Measurements from ENCODE around the gene CCDC124.
"Not testable (repeated sequence)": the region's sequence is repeated elsewhere in the genome, so short reads cannot be mapped to it uniquely, and the experiment has no call there.

CCDC124 gene, protein sequence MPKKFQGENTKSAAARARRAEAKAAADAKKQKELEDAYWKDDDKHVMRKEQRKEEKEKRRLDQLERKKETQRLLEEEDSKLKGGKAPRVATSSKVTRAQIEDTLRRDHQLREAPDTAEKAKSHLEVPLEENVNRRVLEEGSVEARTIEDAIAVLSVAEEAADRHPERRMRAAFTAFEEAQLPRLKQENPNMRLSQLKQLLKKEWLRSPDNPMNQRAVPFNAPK

DNA sequence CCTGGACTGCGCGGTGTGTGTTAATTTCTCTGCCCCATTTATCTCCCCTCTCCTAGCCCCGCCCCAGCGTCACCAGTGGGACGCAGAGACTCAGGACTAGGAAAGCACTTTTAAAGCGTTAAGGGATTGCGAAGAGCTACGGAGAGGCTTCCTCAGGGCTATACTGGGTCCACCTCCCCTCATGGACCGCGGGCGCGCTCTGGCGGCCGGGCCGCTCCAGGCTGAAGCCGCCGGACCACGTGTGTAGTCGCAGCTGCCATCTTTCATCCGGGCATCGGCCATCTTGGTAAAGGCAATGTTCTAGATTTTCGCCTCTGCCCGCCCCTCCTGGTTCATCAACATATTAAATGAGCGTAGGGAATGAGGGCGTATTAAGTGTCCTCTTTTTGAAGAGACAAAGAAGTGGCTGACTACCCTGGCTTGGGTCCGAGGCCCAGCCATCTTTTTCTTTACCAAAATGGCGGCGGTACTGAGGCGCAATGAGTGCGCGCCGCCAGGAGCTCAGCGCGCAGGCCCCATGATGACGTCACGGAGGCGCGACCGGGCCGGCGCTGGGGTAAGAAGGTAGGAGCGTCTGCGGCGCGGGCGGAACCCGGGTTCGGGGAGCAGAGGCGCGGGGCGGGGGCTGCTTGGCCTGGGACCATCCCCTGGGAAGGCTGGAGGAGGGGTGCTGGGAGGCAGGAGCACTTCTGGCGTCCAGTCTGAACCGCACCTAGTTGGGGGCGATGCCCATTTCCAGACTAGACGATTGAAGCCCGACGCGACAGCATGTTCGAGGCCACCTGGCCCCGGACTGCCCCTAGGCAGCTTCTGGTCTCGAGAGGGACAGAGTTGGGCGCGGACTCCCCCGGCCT, at the start of gene CCDC124:
Gene CCDC124, plus strand, starts transcription at position 531 of the 854 bp plus-strand sequence. CDS start 3,406 bp downstream, outside the sequence.
- DNase-seq (ENCODE audit: low read depth): peak; percentile 88

DNA sequence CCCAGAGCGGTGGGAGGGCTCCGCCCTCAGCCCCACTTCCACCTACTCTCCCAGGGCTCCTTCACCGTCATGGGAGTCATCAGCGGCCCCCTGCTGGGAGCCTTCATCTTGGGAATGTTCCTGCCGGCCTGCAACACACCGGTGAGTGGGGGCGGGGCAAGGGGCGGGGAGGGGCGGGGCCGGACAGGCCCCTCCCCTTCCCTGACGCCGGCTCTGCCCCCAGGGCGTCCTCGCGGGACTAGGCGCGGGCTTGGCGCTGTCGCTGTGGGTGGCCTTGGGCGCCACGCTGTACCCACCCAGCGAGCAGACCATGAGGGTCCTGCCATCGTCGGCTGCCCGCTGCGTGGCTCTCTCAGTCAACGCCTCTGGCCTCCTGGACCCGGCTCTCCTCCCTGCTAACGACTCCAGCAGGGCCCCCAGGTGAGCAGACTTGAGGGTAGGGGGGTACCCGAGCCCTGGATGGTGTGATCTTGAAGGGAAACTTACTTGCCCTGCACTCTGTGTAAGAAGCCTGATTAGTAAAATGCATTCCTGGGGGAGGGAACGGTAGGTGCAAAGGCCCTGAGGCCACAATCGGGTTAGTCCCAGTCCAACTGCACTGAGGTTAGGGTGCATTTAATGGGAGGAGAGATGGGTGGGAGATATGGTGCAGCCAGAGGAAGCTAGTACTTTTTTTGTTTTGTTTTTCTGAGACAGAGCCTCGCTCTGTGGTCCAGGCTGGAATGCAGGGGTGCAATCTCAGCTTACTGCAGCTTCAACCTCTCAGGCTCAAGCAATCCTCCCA, 49.0 kb upstream of the CCDC124 start:
- no peak for DNase-seq (ENCODE audit: low read depth)

DNA sequence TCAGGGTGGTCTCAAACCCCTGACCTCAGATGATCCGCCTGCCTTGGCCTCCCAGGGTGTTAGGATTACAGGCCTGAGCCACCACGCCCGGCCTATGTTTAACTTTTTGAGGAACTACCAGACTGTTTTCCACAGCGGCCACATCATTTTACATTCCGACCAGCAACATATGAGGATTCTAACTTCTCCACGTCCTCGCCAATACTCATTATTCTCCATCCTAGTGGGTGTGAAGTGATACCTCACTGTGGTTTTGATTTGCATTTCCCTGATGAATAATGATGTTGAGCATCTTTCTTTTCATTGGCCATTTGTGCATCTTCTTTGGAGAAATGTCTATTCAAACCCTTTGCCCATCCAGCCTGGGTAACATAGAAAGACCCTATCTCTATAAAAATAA, 46.3 kb upstream of the CCDC124 start:
- no peak for DNase-seq (ENCODE audit: low read depth)

DNA sequence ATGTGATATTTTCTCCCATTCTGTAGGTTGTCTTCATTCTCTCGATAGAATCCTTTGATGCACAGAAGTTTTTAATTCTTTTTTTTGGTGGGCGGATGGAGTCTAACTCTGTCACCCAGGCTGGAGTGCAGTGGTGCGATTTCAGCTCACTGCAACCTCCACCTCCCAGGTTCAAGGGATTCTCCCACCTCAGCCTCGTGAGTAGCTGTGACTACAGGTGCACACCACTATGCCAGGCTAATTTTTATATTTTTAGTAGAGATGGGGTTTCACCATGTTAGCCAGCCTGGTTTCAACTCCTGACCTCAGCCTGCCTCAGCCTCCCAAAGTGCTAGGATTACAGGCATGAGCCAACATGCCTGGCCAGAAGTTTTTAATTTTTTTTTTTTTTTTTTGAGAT, 45.6 kb upstream of the CCDC124 start:
- not testable (repeated sequence) for DNase-seq (ENCODE audit: low read depth)

DNA sequence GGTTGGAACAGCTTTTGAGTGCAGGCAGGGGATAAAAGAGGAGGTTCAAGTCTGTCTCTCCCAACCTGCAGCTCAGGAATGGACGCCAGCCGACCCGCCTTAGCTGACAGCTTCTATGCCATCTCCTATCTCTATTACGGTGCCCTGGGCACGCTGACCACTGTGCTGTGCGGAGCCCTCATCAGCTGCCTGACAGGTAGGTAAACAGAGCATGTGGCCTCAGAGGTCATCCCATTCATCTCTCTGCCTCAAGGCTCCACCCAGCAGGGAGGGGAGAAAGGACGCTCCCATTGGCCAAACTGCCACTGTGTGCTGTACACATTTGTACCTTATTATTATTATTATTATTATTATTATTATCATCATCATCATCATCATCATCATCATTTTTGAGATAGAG, 44.6 kb upstream of the CCDC124 start:
- DNase-seq (ENCODE audit: low read depth): no peak

DNA sequence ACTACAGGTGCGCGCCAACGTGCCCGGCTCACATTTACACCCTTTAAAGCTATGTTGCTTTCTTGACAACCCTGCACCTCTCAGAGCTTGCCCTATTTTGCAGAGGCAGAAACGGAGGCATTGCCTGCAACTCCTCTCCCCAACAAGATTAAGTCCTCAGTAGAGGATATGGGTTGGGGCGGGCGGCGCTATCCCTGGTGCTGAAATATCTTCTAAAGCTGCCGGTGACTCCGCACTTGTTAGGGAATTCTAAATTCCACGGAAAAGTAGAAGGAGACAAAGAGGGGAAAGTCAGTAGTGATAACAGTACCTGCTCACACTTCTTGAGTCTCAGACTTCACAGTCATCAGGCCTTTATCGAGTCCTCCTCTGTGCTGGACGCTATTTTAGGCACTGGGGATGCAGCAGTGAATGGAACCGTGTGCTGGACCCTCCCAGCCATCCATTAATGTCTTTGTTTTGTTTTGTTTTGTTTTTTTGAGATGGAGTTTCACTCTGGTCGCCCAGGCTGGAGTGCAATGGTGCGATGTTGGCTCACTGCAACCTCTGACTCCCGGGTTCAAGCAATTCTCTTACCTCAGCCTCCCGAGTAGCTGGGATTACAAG, 43.1 kb upstream of the CCDC124 start:
- no peak for DNase-seq (ENCODE audit: low read depth)

DNA sequence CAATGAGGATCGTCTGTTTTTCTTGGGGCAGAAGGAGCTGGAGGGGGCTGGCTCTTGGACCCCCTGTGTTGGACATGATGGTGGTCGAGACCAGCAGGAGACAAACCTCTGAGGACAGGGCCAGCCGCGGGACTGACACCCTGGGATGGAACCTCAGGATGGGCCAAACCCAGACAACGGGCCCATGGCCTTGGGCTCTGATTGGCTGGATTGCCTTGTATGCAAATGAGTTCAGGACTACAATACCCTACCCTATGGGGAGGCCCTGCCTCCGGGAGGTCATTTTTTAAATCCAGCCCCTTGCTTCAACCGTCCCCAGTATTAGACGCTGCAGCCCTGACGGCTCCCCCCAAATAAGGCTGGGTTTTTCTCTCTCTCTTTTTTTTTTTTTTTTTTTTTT, 39.0 kb upstream of the CCDC124 start:
- DNase-seq (ENCODE audit: low read depth): no peak

DNA sequence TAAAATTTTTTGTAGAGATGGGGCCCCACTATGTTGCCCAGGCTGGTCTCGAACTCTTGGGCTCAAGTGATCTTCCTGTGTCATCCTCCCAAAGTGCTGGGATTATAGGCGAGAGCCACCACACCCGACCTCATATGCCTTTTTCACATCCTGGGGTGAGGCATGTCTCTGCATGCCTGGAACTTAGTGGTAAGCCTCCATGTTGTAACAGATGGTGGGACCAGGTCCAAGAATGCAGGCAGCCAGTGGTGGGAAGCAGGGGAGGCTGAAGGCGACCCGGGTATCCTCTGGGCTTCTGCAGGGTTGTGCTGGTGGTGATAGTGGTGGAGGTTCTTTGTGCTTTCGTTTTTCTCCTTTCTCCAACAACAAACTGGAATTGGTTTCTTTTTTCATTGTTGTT, 30.1 kb upstream of the CCDC124 start:
- DNase-seq (ENCODE audit: low read depth): no peak

DNA sequence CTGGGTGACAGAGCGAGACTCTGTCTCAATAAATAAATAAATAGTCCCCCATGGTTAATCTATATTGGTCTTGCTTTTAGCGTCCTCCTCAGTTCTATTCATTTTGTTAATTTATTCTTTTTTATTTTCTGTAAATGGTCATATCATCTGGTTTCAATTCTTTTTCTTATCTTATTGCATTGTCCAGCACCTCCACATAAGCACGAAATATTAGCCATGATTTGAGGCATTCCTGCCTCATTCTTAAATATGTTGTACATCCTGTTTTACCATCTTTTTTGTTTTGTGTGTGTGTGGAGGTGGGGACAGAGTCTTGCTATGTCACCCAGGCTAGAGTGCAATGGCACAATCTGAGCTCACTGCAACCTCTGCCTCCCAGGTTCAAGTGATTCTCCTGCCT, 24.6 kb upstream of the CCDC124 start:
- DNase-seq (ENCODE audit: low read depth): no peak

DNA sequence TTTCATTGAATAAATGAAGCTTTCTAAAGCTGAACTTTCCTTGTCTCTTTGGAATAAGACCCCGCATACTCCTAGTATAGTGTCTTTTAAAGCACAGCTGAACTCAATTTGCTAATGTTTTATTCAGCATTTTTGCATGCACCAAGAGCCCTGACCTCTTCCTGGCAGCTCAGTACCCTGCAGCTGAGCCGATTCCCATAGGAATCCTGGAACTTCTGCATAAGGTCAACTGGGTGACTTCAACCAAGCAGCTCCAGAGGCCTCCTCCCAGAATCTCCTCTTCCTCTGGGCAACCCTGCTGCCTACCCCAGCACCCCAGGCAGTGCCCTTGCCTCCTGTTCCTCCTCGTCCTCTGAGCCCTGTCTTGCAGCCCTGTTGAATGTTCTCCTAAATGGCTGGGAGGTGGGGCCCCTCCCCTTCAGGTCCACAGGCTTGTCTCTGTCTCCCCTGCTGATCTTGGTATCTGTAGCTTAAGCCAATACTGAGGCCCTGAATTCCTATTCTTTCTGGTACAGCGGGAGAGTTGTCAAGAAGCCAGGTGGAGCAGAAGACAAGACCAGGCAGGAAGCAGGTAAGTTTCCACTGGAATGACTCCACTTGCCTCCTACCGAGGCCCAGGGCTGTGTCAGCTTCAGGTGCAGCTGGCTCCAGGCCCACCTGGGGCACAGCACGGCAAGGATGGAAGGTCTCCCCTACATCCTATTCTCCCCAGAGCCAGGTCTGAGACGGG, 23.6 kb upstream of the CCDC124 start:
- no peak for DNase-seq (ENCODE audit: low read depth)

DNA sequence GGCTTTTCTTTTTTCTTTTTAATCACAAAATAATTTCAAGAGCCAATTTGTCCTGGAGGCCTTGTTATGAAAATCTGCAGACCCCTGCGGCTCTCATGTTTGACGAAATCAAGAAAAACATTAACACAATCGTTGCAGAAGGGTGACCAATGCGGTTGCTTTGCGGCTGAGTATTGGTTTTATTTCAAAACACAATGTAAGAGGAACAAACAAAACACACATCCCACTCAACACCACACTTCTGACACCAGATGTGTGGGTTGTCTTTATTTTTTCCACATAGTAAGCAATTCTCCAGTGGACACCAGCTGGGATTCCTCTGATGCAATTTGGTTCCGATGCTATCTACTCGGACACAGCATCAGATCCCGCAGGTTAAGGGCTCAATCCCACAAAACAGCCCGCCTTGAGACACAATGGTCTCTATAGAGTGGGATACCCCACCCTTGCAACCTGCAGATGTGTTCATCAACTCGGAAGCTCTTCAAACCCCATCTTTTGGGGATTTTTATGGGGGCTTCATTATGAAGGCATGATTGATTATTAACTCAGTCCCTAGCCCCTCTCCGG, 21.9 kb upstream of the CCDC124 start:
- DNase-seq (ENCODE audit: low read depth): no peak

DNA sequence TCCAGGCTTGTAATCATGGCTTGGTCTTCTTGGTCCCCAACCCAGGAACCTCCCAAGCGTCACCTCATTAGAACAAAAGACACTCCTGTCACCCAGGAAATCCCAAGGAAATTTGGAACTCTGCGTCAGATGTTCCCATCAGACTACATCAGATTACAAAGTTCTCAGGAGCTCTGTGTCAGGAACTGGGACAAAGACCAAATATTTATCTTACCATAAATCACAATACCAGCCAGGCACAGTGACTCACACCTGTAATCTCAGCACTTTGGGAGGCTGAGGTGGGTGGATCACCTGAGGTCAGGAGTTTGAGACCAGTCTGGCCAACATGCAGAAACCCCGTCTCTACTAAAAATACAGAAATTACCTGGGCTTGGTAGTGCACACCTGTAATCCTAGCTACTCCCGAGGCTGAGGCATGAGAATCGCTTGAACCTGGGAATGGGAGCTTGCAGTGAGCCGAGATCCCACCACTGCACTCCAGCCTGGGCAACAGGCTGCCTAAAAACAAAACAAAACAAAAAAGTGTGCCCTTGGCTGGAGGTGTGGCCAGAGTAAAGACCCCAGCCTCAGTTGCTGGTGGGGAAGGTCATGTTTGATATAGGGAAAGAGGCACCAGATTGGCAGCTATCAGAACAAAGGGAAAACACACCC, 16.7 kb upstream of the CCDC124 start:
- no peak for DNase-seq (ENCODE audit: low read depth)

DNA sequence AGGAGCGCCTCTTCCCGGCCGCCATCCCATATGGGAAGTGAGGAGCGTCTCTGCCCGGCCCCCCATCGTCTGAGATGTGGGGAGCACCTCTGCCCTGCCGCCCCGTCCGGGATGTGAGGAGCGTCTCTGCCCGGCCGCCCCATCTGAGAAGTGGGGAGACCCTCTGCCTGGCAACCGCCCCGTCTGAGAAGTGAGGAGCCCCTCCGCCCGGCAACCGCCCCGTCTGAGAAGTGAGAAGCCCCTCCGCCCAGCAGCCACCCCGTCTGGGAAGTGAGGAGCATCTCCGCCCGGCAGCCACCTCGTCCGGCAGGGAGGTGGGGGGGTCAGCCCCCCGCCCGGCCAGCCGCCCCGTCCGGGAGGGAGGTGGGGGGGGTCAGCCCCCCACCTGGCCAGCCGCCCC, 14.7 kb upstream of the CCDC124 start:
- not testable (repeated sequence) for DNase-seq (ENCODE audit: low read depth)

DNA sequence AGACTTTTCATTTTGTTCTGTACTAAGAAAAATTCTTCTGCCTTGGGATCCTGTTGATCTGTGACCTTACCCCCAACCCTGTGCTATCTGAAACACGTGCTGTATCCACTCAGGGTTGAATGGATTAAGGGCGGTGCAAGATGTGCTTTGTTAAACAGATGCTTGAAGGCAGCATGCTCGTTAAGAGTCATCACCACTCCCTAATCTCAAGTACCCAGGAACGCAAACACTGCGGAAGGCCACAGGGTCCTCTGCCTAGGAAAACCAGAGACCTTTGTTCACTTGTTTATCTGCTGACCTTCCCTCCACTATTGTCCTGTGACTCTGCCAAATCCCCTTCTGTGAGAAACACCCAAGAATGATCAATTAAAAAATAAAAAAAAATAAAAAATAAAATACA, 13.7 kb upstream of the CCDC124 start:
- not testable (repeated sequence) for DNase-seq (ENCODE audit: low read depth)

DNA sequence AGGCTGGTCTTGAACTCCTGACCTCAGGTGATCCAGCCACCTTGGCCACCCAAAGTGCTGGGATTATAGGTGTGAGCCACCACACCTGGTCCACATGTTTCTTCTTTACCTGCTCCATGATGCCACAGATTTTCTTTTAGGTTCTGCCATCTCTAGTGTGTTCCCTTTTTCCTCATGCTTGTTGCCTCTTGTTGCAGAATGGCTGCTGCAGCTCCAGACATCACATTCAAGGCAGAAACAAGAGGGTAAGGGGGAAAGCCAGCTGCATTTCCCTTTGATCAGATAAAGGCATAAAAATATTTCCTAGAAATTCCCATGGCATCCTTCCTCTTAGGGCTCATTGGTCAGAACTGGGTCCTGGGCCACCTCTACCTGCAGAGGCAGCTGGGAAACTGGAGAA, 12.3 kb upstream of the CCDC124 start:
- DNase-seq (ENCODE audit: low read depth): no peak

DNA sequence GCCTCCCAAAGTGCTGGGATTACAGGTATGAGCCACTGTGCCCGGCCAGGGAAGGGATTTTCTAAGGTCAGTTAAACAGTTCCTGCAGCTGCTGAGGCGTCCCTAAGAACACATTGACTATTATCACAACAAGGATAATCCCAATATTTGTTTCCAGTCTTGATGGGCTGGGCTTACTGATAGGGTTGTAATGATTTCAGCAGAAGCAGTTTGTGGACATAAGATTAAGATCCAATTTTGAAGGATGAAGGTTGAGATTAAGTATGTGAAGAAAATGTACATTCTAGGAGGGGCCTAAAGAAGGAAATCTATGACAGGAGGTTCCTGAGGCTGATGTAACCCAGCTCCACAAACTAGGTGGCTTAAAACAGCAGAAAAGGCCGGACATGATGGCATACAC, 10.7 kb upstream of the CCDC124 start:
- DNase-seq (ENCODE audit: low read depth): no peak

DNA sequence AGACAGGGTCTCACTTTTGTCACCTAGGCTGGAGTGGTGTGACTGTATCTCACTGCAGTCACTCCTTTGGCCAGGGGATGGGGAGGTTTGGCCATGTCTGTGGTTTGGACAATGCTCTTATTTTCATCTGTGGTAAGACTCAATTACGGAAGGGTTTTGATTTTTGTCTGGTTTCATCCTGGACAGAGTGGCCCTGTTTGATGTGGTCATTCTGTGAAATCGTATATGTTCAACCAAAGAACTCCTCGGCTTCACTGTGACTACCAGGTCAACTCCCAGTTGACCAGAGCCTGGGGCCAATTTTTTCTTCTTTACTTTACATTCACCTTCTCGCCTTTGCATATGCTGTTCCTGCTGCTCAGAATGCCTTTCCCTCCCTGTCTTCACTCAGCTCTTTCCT, 6.8 kb upstream of the CCDC124 start:
- no peak for DNase-seq (ENCODE audit: low read depth)

DNA sequence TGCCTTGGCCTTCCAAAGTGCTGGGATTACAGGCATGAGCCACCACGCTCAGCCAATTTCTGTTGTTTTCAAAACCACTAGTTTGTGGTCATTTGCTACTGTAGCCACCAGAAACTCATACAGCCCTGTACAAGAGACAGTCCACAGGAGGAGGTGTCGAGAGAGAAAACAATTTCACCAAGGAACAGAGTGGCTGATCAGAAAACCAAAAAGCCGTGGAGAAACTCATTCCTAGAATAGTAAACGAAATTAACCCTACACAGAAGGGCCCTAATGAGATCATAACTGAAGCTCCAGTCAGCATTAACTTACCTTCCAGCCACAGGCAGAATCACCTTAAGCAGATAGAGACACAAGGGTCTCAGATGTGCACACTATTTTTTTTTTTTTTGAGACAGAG, 3.8 kb upstream of the CCDC124 start:
- no peak for DNase-seq (ENCODE audit: low read depth)

DNA sequence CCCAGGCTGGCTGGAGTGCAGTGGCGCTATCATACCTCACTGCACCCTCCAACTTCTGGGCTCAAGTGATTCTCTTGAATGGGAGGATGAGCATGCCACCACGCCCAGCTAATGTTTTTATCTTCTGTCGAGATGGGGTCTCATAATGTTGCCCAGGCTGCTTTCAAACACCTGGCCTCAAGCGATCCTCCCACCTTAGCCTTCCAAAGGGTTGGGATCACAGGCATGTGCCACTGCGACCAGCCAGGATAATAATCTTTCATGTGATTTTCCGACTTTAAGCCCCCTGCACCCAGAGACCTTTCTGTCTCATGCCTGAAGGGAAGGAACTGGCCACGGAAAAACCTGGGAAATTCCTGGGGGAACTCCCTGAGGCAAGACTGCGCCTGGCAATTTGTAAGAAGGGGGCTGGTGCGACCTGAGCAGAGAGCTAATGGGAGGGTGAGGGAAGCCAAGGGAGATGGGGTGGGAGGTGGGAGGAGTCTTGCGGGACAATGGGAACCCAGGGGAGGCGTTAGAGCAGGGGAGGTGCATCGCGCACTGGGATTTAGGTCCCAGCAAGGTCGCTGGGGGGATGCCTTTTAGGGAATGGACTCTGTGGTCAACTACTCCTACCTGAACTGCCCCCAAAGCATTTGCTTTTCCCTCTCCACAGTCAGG, 1.2 kb upstream of the CCDC124 start:
- no peak for DNase-seq (ENCODE audit: low read depth)

DNA sequence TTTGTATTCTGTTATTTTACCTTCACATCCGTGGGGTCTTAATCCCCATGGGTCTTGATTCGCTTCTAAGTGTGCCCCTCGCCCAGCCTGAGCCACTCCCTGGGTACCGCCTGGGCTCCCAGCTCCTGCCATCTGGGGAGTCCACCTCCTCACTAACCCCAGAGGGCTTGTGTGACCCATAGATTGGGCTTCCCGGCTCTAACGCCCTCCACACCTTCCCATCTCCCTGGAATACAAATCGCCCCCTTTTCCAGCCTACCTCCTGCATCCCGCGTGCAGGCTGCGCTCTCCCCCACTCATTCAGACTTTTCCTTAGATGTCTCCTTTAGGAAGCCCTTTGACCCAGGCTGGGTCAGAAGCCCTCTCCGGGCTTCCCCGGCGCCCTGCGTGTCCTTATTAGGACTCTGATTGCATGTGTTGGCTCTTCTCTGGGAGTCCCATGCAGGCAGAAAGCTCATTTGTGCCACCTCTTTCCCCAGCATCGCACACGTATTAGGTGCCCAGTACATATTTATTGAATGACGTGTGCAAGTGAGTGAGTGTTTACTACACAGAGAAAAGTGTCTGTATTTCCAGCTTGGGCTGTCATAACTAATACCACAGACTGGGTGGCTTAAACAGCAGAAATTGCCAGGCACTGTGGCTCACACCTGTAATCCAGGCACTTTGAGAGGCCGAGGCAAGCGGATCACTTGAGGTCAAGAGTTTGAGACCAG, 757 bp downstream of the CCDC124 start:
- no peak for DNase-seq (ENCODE audit: low read depth)

All from activated T-helper 9 cell treated with anti-CD3 and anti-CD28 coated beads, Interleukin-2, amount 50 U/mL, for 16 hours (primary cell).